Gastrocnemius medialis (tissue), 4 donors: ENCODE data around the gene CEL.

Experiments
- CTCF ChIP-seq, 5 experiments: fragments of 450-650 bp in 3 of 5; fragments of 200-600 bp in 2 of 5; sonication (generic) in 2 of 5; IDR thresholded peaks in 4 of 5; conservative IDR thresholded peaks in 1 of 5; 1 replicate in 4 of 5; 2 replicates in 1 of 5; pipeline ENCODE4 v1.5.1; 2016 to 2019; ENCODE audit warnings: antibody characterized with exemption in 5 of 5, mild to moderate bottlenecking in 3 of 5, moderate library complexity in 3 of 5
- POLR2A ChIP-seq, 2 donors: fragments of 450-650 bp; IDR thresholded peaks; one replicate each; pipeline ENCODE4 v1.6.1; 2017; ENCODE audit warnings: antibody characterized with exemption in 2 of 2, mild to moderate bottlenecking in 2 of 2, moderate library complexity in 2 of 2

- TF ChIP-seq CTCF (IDR thresholded peaks at IDR 0.05 in 4 of 5, conservative IDR thresholded peaks at IDR 0.05 in 1 of 5): no peak
- TF ChIP-seq POLR2A (IDR thresholded peaks at IDR 0.05): no peak
Measured at GRCh38 chr9:133098871-133099270, 37.1 kb downstream of the CEL start.
